NCI-H446 (cell line): ENCODE results near the gene PCSK2.

Experiments
- DNase-seq, 2 experiments: peaks; one replicate each; lab custom pipeline; 2025; lab: John Stamatoyannopoulos, UW

Gene PCSK2

GRCh38 chr20:17262786-17263185, 35.9 kb downstream of the PCSK2 start:
- no peak for DNase-seq

GRCh38 chr20:17273717-17274116, 46.9 kb downstream of the PCSK2 start:
- DNase-seq = no peak

- DNase-seq = no peak
These were observed 49.3 kb downstream of the PCSK2 start for GRCh38 chr20:17276101-17276500.

- peak in 1 of 2 experiments; percentile 22 for DNase-seq
These were observed 54.6 kb downstream of the PCSK2 start for GRCh38 chr20:17281478-17281877.

GRCh38 chr20:17282501-17282900, 55.7 kb downstream of the PCSK2 start:
- no peak for DNase-seq

- no peak for DNase-seq
These were observed 60.7 kb downstream of the PCSK2 start for GRCh38 chr20:17287503-17287902.

- no peak for DNase-seq
These were observed 61.2 kb downstream of the PCSK2 start for GRCh38 chr20:17287998-17288397.

- peak in 1 of 2 experiments; percentile 53 for DNase-seq
These were observed 68.4 kb downstream of the PCSK2 start for GRCh38 chr20:17295151-17295726.

- DNase-seq = no peak
These were observed 69.2 kb downstream of the PCSK2 start for GRCh38 chr20:17295991-17296390.

- no peak for DNase-seq
These were observed 71.3 kb downstream of the PCSK2 start for GRCh38 chr20:17298171-17298570.

- no peak for DNase-seq
These were observed 71.9 kb downstream of the PCSK2 start for GRCh38 chr20:17298751-17299150.

GRCh38 chr20:17300113-17300512, 73.3 kb downstream of the PCSK2 start:
- no peak for DNase-seq

GRCh38 chr20:17304774-17305173, 77.9 kb downstream of the PCSK2 start:
- DNase-seq = no peak

GRCh38 chr20:17306427-17306826, 79.6 kb downstream of the PCSK2 start:
- no peak for DNase-seq

GRCh38 chr20:17314264-17314663, 87.4 kb downstream of the PCSK2 start:
- DNase-seq = no peak

GRCh38 chr20:17315407-17316231, 88.8 kb downstream of the PCSK2 start:
- DNase-seq = no peak

GRCh38 chr20:17316316-17317038, 89.6 kb downstream of the PCSK2 start:
- peak in 1 of 2 experiments; percentile 49 for DNase-seq

GRCh38 chr20:17317341-17317740, 90.5 kb downstream of the PCSK2 start:
- peak in 1 of 2 experiments; percentile 42 for DNase-seq

GRCh38 chr20:17320456-17320855, 93.6 kb downstream of the PCSK2 start:
- no peak for DNase-seq

- no peak for DNase-seq
These were observed 99.3 kb downstream of the PCSK2 start for GRCh38 chr20:17326096-17326495.

GRCh38 chr20:17327185-17328148, 100.6 kb downstream of the PCSK2 start:
- no peak for DNase-seq

GRCh38 chr20:17334932-17335331, 108.1 kb downstream of the PCSK2 start:
- DNase-seq = no peak
